Hepatocyte (in vitro differentiated cells): ENCODE measurements around the gene IER5.

Experiments
- CTCF ChIP-seq: fragments of 200-600 bp; sonication (generic); IDR thresholded peaks from 2 replicates; pipeline ENCODE4 v1.5.1; 2016; ENCODE audit warnings: antibody characterized with exemption, mild to moderate bottlenecking; ENCODE audit not compliant: poor library complexity
- EZH2 ChIP-seq: fragments of 200-600 bp; sonication (generic); IDR thresholded peaks from 2 replicates; pipeline ENCODE4 v1.6.1; 2016; ENCODE audit warnings: antibody characterized with exemption, mild to moderate bottlenecking, borderline replicate concordance
- EZH2phosphoT487 ChIP-seq: fragments of 200-600 bp; sonication (generic); IDR thresholded peaks from one replicate; pipeline ENCODE4 v1.6.1; 2018; ENCODE audit warnings: antibody characterized with exemption, mild to moderate bottlenecking, low read depth, moderate library complexity; ENCODE audit not compliant: unreplicated experiment, severe bottlenecking

- no peak for TF ChIP-seq EZH2
- TF ChIP-seq CTCF = no peak
- TF ChIP-seq EZH2phosphoT487 = no peak
Observed at GRCh38 chr1:181095763-181096184, 7.3 kb downstream of the IER5 start.
